ENCODE data around the gene NOP10. TPM values are rescaled to one million over a fixed set of nuclear protein-coding genes. Genes with fewer than 3 reads are reported as not detected.
A peak's percentile ranks its signal among the peaks of the same experiment; 100 is the strongest.

The NOP10 gene
- total RNA-seq, 3 donors from 2014 or later: 90.6 to 129 (median 115) TPM

DNA sequence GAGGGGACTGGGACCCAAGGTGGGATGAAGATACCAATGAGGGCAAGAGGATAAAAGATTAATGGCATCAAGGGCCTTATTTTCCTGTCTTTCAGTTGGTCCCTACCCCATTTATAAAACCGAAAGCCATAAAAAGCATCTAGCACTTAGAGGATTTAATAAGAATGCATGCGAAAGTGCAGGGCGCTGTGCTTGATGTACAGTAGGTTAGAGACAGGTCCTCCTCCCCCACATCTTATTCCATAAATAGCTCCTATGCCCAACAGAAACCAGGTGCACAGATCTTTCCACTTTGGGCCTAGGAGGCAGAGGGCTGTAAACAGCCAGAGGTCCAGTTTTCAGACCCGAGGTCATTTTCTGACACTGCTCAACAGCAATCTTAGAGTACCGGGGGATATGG is 22.9 kb upstream of the NOP10 start:
- H3K36me3 ChIP-seq (ENCODE audit: low read depth): no peaks in the 10 kb centered on the region
- intact Hi-C loops (cut with DNase I, micrococcal nuclease): loop anchor here in 1 of 2 donors (2.0 kb wide), 1 partner anchor 23 kb away; the partner anchor contains the start of genes NOP10 and NUTM1
- peak overlapping the region; percentile 67 for H3K4me3 ChIP-seq
- no peaks in the 10 kb centered on the region for H3K9me3 ChIP-seq
- TF ChIP-seq CTCF (IDR thresholded peaks at IDR 0.05): no peak
- no peak for ATAC-seq
- no peak for DNase-seq
- peaks cover 48% of the 10 kb centered on the region for H3K4me1 ChIP-seq (ENCODE audit: low read depth)

DNA sequence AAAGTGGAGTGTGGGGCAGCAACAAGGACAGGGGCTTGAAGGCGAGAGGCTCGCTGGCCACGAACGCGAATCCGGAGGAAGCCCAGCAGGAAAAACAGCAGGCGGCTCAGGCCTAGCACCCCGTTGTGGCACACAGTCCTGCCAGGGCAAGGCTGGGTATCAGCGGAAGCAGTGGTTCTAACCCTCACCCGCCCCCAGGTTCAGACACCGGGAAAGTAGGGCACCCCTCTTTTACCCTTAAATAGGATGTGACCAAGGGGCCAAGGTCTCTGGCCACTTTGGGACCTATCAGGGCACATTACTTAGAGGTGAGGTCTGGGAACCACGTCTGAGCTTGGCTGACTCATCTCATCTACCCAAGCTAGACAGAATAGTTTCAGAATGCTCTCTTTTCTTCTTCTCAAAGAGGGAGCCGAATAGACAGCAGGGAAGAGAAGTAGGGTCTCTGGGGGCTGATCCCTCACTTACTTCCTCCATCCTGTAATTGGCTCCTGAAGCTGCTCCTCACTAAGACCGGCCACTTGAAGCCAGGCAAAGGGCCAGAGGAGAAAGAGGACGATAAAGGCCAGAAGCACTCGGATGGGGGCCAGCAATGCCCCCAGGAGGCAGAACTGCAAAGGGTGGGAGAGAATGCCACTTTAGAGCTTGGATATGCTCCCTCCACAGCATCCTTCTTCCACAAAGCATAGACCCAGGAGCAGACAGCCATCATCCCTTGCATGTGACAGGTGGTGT is 22.3 kb upstream of the NOP10 start:
- intact Hi-C loops (cut with DNase I, micrococcal nuclease): no loop called here
- no peak for TF ChIP-seq CTCF (IDR thresholded peaks at IDR 0.05)
- Histone ChIP-seq H3K4me3 (no peak overlapping the region), H3K9me3 (no peaks in the 10 kb centered on the region), H3K4me1 (ENCODE audit: low read depth) (peaks cover 48% of the 10 kb centered on the region), H3K36me3 (ENCODE audit: low read depth) (no peaks in the 10 kb centered on the region)
- DNase-seq (peak in 1 of 3 donors; percentile 49), ATAC-seq (no peak)

DNA sequence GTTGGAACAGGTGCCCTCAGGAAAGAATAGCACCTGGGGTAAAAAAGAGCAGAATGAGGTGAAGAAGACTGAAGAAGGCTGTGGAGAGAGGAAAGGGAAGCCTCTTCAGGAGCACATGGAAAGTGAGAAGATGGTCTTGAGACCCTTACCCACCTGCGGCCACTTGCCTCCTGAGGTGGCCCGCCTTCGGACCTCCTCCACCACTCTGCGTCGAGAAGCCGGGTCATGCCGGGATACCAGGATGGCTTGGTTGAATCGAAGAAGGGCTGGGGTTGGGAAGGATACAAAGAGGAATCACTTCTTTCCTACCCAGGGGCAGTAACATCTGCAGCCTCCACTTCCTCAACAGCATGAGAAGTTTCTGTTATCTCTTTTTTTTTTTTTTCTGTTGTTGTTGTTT is 21.1 kb upstream of the NOP10 start:
- no peak for ATAC-seq
- no peak for DNase-seq
- Histone ChIP-seq H3K4me3 (no peak overlapping the region), H3K4me1 (ENCODE audit: low read depth) (peaks cover 54% of the 10 kb centered on the region), H3K9me3 (no peaks in the 10 kb centered on the region), H3K36me3 (ENCODE audit: low read depth) (no peaks in the 10 kb centered on the region)
- no peak for TF ChIP-seq CTCF (IDR thresholded peaks at IDR 0.05)
- intact Hi-C loops (cut with DNase I, micrococcal nuclease): no loop called here

DNA sequence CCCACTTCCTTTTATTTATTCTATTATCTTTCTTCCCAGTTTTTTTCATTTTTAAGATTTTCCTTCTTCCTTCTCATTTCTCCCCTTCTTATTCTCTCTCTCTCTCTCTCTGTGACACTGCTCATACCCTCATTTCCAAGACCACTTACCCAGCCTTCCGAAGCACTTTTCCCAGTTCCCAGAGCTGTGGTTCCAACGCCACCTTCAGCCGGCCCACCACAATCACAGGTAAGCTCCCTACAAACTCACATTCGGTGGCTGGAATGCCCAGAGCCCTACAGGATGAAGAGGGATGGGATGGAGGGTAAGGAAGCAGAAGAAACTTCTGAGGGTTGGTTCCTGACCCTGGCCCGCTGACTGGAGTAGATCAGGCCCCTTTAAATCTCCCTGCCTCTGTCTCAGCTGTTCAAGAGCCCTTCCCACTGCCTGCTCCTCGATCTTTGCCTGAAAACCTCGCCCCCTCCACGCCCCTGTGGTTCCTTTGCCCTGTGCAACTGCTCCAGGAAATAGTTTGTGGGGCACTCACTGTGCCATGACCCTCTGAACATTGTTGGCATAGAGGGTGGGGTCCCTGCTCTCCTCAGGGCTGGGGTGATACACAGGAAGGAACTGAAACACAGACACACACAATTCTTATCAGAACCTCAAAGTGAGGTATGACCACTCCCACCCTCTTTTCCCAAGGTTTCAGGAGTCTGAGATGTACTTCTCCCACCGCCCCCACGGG is 19.3 kb upstream of the NOP10 start:
- Histone ChIP-seq H3K9me3 (no peaks in the 10 kb centered on the region), H3K4me1 (ENCODE audit: low read depth) (peaks cover 43% of the 10 kb centered on the region), H3K36me3 (ENCODE audit: low read depth) (no peaks in the 10 kb centered on the region), H3K4me3 (no peak overlapping the region)
- no peak for TF ChIP-seq CTCF (IDR thresholded peaks at IDR 0.05)
- ATAC-seq (peak; percentile 69), DNase-seq (peak; percentile 84 to 89 (median 87))
- intact Hi-C loops (cut with DNase I, micrococcal nuclease): no loop called here

DNA sequence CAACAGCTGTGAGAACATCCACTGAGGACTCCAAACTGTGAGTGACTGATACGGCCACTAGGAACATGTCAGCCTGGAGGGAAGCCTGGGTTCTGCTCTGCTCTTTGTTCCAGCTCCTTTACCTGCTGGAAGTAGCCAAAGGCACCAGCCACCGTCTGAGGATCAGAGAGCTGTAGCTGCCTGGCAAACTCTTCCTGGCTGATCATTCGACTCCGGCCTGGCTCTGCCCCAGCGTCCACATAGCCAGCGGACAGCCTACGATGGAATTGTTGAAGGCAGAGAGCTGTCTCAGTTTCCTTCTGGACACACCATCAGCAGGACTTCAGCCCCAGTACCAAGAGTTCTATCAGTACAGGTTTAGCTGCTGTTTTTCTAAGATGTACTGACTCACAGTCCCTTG is 18.3 kb upstream of the NOP10 start:
- no peaks in the 10 kb centered on the region for H3K9me3 ChIP-seq
- DNase-seq: no peak
- intact Hi-C loops (cut with DNase I, micrococcal nuclease): no loop called here
- no peak for TF ChIP-seq CTCF (IDR thresholded peaks at IDR 0.05)
- no peak overlapping the region for H3K4me3 ChIP-seq
- ATAC-seq: no peak
- H3K36me3 ChIP-seq (ENCODE audit: low read depth): no peaks in the 10 kb centered on the region
- H3K4me1 ChIP-seq (ENCODE audit: low read depth): peaks cover 43% of the 10 kb centered on the region
